GM19240 (cell line): Measurements from ENCODE around the gene ABCC2.
A peak's percentile ranks its signal among the peaks of the same experiment; 100 is the strongest.
"Not testable (repeated sequence)": the region's sequence is repeated elsewhere in the genome, so short reads cannot be mapped to it uniquely, and the experiment has no call there.

Experiments
- DNase-seq: peaks from one replicate; pipeline ENCODE4 v3.0.0; 2011; ENCODE audit warnings: low spot score; ENCODE audit not compliant: insufficient read length

The ABCC2 gene

DNA sequence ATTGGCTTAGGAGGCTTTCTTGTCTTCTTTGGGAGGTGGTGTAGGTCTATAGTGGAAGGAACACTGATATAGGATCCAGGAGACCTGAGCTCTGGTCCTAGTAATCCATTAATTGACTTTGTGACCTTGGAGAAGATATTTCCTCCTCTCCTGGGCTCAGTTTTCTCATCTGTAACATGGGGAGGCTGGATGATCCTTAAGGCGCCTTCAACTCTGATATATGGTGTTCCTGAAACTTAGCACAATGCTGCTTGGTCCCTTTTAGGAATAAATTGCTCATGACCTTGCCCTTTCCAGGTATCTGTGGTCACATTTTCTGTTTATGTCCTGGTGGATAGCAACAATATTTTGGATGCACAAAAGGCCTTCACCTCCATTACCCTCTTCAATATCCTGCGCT, 25.3 kb downstream of the ABCC2 start:
- no peak for DNase-seq

DNA sequence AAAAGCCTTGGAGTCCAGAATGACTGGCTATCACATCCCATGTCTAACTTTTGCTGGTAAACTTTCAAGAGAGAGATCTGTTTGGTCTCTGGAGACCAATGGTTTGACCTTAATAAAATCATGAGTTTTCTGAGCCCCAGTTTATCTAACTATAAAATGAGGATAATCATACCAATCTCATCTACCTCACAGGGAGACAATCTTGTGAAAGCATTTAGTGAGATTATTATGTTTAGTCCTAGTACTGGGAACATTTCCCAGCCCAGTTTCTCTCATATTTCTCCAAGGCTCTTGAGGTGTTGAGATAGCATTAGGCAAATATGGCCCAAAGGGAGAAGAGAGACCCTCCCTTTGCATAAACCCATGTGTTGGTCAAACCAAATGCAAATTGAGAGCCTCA, 25.8 kb downstream of the ABCC2 start:
- DNase-seq = no peak

DNA sequence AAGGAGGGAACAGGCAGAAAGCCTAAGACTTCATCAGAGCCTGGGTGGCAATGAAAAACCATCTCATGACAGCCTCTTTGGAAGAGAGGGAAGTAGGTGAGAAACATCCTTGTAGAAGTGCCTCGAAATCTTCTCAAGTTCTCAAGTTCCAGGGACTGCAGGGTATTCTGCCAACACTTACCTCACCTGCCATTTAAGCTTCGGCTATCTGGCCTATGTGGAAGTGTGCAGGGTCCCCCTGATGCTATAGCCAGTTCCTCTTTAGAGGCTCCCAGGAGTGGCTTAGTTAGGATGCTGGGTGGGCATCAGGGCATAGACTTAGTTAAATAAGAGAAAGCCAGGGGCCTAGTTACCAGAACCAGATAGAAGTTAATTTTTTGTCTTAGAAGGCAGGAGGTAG, 27.0 kb downstream of the ABCC2 start:
- DNase-seq = no peak

GRCh38 chr10:99809931-99810615, 27.6 kb downstream of the ABCC2 start:
- DNase-seq = no peak

DNA sequence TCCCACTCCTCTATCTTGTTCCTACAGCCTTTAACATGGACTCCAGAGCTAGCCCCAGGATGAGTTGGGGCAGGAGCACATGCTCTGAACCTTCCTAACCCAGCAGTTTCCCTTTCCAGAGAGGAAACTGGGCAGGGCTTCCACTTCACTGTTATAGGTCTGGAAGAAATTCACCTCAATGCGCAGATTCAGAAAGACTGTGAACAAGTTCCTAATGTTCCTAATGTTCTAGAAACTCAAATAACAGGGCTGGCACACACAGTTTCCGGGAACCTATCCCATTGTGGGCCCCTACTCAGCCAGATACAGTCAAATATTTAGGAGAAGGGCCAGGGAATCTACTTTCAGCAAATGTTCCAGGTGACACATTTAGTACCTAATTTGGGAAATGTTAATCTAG, 29.7 kb downstream of the ABCC2 start:
- no peak for DNase-seq

GRCh38 chr10:99814143-99814542, 31.7 kb downstream of the ABCC2 start:
- DNase-seq = no peak

- DNase-seq = no peak
Observed at GRCh38 chr10:99815621-99816020, 33.2 kb downstream of the ABCC2 start.

DNA sequence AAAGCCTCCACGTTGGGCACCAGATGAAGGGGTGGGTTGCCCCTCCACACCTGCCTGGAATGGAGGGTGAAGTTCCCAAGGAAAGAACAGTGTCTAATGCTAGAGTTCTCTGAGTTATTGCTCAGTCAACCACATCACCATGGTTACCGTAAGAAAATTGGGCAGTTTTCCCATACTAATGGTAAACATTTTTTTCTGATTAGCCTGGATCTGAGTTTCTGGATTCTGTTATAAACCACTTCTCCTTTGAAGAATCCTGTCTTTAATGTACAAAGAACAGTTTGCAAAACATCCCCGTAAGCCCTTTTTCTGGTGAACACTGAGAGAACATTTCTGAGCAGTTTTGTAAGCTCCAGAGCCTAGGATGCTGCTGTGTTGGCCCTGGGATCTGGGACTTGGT, 45.5 kb downstream of the ABCC2 start:
- DNase-seq = no peak

DNA sequence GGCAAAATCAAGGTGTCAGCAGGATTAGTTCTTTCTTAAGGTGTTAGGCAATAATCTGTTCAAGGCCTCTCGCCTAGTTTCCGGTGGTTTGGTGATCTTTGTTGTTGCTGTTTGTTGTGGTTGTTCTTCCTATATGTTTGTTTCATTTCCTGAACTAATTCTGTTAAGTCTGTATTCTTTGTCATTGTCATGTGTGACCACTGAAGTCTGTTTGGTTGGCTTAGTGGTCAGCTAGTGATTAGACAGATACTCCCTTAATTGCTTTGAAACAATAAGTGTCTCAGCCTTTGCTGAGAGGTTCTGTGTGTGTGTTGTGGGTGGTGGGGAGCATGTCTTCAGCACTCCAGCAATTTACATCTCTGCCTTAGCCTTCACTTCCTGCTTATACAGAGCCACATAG, 46.0 kb downstream of the ABCC2 start:
- no peak for DNase-seq

DNA sequence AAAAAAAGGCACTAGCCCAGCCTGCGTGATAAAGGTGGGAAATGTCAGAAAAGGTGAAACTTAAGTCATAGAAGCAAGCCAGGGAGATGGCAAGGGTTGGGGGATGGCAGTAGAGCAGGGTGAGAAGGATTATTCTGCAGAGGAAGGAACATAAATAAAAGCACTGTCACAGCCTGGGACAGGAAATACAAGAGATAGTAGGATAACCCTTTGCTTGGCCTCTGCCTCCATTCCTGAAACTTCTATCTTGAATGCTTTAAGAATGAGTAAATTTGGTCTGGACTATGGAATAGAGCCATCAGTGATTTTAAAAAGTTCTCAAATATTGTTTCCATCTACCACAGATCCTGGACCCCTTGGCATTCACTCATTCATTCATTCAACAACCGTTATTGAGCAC, 50.0 kb downstream of the ABCC2 start:
- DNase-seq = no peak

DNA sequence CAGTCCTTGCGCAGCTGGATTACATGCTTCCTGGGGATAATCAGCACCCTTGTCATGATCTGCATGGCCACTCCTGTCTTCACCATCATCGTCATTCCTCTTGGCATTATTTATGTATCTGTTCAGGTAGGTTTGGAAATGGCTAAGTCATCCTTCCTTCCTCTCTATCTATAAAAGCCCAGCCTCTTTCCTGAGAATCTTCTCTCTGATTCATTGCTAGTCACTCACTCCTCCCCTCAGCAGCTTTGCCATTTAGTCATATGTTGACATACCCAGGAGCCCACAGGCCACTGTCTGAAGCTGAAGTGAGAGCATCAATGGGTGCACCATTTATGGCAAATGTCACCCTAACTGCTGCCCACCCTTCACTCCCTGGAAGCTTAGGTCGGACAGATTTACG, 52.0 kb downstream of the ABCC2 start:
- no peak for DNase-seq

DNA sequence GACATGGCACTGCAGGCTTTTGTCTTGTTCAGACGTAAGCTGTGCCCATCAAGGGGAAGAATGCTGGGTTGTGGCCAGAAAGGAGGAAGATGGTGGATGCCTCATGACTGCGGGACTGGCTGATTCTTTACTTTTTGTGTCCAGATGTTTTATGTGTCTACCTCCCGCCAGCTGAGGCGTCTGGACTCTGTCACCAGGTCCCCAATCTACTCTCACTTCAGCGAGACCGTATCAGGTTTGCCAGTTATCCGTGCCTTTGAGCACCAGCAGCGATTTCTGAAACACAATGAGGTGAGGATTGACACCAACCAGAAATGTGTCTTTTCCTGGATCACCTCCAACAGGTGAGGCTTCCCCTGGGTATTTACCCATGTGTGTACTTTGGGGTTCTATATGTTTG, 53.5 kb downstream of the ABCC2 start:
- DNase-seq = no peak

- no peak for DNase-seq
Observed at GRCh38 chr10:99836711-99837110, 54.3 kb downstream of the ABCC2 start.

- not testable (repeated sequence) for DNase-seq
Observed at GRCh38 chr10:99840859-99841258, 58.4 kb downstream of the ABCC2 start.

DNA sequence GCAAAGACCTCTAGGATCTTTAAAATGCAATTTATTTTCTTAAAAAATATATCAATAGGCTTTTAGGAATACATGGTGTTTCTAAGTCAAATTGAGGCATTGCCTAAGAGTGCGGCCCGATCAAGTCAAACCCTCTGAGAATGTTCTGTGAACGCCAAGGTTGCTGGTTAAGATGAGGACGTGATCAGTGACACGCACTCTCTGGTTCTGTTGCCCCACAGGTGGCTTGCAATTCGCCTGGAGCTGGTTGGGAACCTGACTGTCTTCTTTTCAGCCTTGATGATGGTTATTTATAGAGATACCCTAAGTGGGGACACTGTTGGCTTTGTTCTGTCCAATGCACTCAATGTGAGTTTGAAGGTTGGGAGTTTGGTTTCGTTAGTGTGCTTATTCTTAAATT, 59.3 kb downstream of the ABCC2 start:
- DNase-seq = no peak

GRCh38 chr10:99843310-99843709, 60.9 kb downstream of the ABCC2 start:
- DNase-seq = no peak

DNA sequence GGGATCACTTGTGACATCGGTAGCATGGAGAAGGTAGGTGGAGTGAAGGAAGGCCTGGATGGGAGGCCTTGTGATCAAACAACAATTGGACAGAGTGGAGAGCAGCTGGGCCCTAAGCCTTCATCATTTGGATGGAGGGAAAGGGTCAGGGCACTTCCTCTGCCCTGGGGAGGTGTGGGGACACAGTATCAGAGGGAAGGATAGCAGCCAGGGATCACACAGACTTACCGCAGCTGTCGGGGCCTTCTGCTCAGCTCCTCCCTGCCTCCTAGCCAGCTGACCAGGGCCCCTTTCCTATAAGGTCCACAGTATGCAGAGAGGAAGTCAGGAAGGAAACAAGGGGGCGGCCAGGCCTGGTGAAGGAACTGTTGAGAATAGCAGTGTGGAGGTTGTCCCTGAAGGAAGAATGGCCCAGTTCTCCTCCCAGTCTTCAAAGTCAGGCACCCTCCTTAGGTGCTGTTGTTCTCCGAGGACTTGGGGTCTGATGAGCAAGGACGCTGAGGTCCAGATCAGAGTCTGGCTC, 62.1 kb downstream of the ABCC2 start:
- DNase-seq = no peak

DNA sequence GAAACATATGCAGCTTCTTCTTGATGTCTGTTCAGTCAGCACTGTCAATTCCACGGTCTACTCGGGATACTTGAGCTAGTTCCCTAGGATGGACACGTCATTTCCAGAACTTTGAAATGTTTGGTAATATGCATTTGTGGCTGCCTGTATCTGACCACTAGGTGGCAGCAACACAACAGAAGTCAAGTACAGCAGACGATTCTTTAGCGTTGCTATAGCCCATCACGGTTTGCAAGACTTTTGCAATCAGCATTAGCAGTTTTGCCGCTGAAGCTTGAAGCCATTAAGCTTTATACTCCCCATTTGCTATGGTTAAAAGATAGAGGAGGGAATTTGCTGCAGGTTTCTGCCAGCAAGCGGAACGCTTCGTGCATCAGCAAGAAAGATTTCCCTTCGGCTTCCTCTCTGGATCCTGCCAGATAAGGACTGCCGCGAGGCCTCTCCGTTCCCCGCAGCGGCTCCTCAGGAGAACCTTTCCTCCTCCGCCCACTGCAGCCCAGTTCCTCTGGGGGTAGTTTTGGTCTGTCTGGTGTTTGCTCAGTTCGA, 63.5 kb downstream of the ABCC2 start:
- DNase-seq = peak; percentile 27

GRCh38 chr10:99849057-99849456, 66.6 kb downstream of the ABCC2 start:
- no peak for DNase-seq

DNA sequence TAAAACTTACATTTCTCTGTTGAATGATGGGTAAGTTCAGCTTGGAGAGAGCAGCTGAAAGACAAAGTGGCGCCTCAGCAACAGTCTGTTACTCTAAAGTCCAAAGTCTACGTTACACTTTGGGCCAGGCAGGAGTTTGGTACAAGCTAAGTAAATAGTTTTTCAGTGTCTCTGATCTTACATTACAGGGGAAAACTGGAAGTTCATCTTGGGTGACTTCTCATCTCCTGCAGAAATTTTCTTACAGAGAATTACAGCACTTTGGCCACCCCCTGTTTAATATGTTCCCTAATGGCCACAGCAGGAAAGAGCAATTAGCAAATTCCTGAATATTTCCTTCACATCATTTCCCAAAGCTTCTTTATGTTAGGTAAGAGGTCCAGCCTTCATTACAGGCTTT, 67.1 kb downstream of the ABCC2 start:
- no peak for DNase-seq

- DNase-seq = no peak
Observed at GRCh38 chr10:99850021-99850766, 67.8 kb downstream of the ABCC2 start.

GRCh38 chr10:99850767-99851340, 68.4 kb downstream of the ABCC2 start:
- no peak for DNase-seq
